ENCODE results near the gene TPSAB1. TPM values are rescaled to one million over a fixed set of nuclear protein-coding genes. Genes with fewer than 3 reads are reported as not detected.

Gene TPSAB1
- total and polyA plus RNA-seq, 2 donors (not counting 1 experiment from before 2014, with no cell fraction given) = not detected

- Histone ChIP-seq H3K4me2 (ENCODE audit: extremely low read depth, insufficient read depth, low read length) (no peak overlapping the region), H3K9me3 (ENCODE audit: control insufficient read depth, insufficient read depth, low read depth, low read length) (no peaks in the 10 kb centered on the region), H3K36me3 (ENCODE audit: control insufficient read depth, insufficient read depth, low read length) (no peaks in the 10 kb centered on the region), H3K27me3 (ENCODE audit: control insufficient read depth, insufficient read depth, low read length) (no peaks in the 10 kb centered on the region), H2AFZ (ENCODE audit: low read length) (no peak overlapping the region), H3K4me1 (ENCODE audit: control insufficient read depth, extremely low read depth, insufficient read depth, low read length) (no peaks in the 10 kb centered on the region), H3K4me3 (replicated peaks in 1 of 4; ENCODE audit: control extremely low read depth in 1 of 4, insufficient read depth in 1 of 4, low read depth in 3 of 4, low read length in 4 of 4) (no peak overlapping the region), H3K79me2 (ENCODE audit: control insufficient read depth, insufficient read depth, low read length) (no peaks in the 10 kb centered on the region), H3K27ac (ENCODE audit: insufficient read depth, low read length) (no peak overlapping the region), H4K20me1 (ENCODE audit: control insufficient read depth, extremely low read depth, insufficient read depth, low read length) (no peaks in the 10 kb centered on the region), H3K9ac (ENCODE audit: insufficient read depth, low read length) (no peak overlapping the region)
- DNase-seq (ENCODE audit: low read depth in 2 of 2) = no peak
- no peak for TF ChIP-seq CTCF (conservative IDR thresholded peaks at IDR 0.05 in 1 of 2, IDR thresholded peaks at IDR 0.05 in 1 of 2; ENCODE audit: low read depth in 1 of 2, low read length in 2 of 2)
- TF ChIP-seq EZH2 (IDR thresholded peaks at IDR 0.05; ENCODE audit: low read length, missing control alignments) = no peak
Observed at GRCh38 chr16:1206786-1207185, 33.7 kb upstream of the TPSAB1 start.

GRCh38 chr16:1208239-1208830 is 32.2 kb upstream of the TPSAB1 start:
- Histone ChIP-seq H3K4me2 (ENCODE audit: extremely low read depth, insufficient read depth, low read length) (no peak overlapping the region), H3K4me3 (replicated peaks in 1 of 4; ENCODE audit: control extremely low read depth in 1 of 4, insufficient read depth in 1 of 4, low read depth in 3 of 4, low read length in 4 of 4) (no peak overlapping the region), H2AFZ (ENCODE audit: low read length) (no peak overlapping the region), H4K20me1 (ENCODE audit: control insufficient read depth, extremely low read depth, insufficient read depth, low read length) (no peaks in the 10 kb centered on the region), H3K36me3 (ENCODE audit: control insufficient read depth, insufficient read depth, low read length) (no peaks in the 10 kb centered on the region), H3K4me1 (ENCODE audit: control insufficient read depth, extremely low read depth, insufficient read depth, low read length) (no peaks in the 10 kb centered on the region), H3K9ac (ENCODE audit: insufficient read depth, low read length) (no peak overlapping the region), H3K9me3 (ENCODE audit: control insufficient read depth, insufficient read depth, low read depth, low read length) (no peaks in the 10 kb centered on the region), H3K27me3 (ENCODE audit: control insufficient read depth, insufficient read depth, low read length) (no peaks in the 10 kb centered on the region), H3K79me2 (ENCODE audit: control insufficient read depth, insufficient read depth, low read length) (no peaks in the 10 kb centered on the region), H3K27ac (ENCODE audit: insufficient read depth, low read length) (no peak overlapping the region)
- no peak for TF ChIP-seq EZH2 (IDR thresholded peaks at IDR 0.05; ENCODE audit: low read length, missing control alignments)
- no peak for DNase-seq (ENCODE audit: low read depth in 2 of 2)

GRCh38 chr16:1209081-1209480 is 31.4 kb upstream of the TPSAB1 start:
- no peaks in the 10 kb centered on the region for H3K9me3 ChIP-seq (ENCODE audit: control insufficient read depth, insufficient read depth, low read depth, low read length)
- no peaks in the 10 kb centered on the region for H3K27me3 ChIP-seq (ENCODE audit: control insufficient read depth, insufficient read depth, low read length)
- H3K36me3 ChIP-seq (ENCODE audit: control insufficient read depth, insufficient read depth, low read length) = no peaks in the 10 kb centered on the region
- no peaks in the 10 kb centered on the region for H3K79me2 ChIP-seq (ENCODE audit: control insufficient read depth, insufficient read depth, low read length)
- no peak overlapping the region for H2AFZ ChIP-seq (ENCODE audit: low read length)
- H4K20me1 ChIP-seq (ENCODE audit: control insufficient read depth, extremely low read depth, insufficient read depth, low read length) = no peaks in the 10 kb centered on the region
- no peak overlapping the region for H3K4me2 ChIP-seq (ENCODE audit: extremely low read depth, insufficient read depth, low read length)
- no peak overlapping the region for H3K27ac ChIP-seq (ENCODE audit: insufficient read depth, low read length)
- H3K4me3 ChIP-seq (replicated peaks in 1 of 4; ENCODE audit: control extremely low read depth in 1 of 4, insufficient read depth in 1 of 4, low read depth in 3 of 4, low read length in 4 of 4) = no peak overlapping the region
- no peaks in the 10 kb centered on the region for H3K4me1 ChIP-seq (ENCODE audit: control insufficient read depth, extremely low read depth, insufficient read depth, low read length)
- H3K9ac ChIP-seq (ENCODE audit: insufficient read depth, low read length) = no peak overlapping the region
- TF ChIP-seq CTCF (conservative IDR thresholded peaks at IDR 0.05 in 1 of 2, IDR thresholded peaks at IDR 0.05 in 1 of 2; ENCODE audit: low read depth in 1 of 2, low read length in 2 of 2) = no peak
- no peak for TF ChIP-seq EZH2 (IDR thresholded peaks at IDR 0.05; ENCODE audit: low read length, missing control alignments)
- no peak for DNase-seq (ENCODE audit: low read depth in 2 of 2)

Data from fibroblast of lung (primary cell).